Activated CD8-positive, alpha-beta memory T cell treated with anti-CD3 and anti-CD28 coated beads for 36 hours (primary cell): ENCODE measurements around the gene TMEM92. TPM values are rescaled to one million over a fixed set of nuclear protein-coding genes. Genes with fewer than 3 reads are reported as not detected.
"Not testable (repeated sequence)": the region's sequence is repeated elsewhere in the genome, so short reads cannot be mapped to it uniquely, and the experiment has no call there.

ENCODE experiments used
- CTCF ChIA-PET: fragments of 350-600 bp; sonication (Branson Sonifier 250); formaldehyde crosslinking; loops from one replicate; lab custom pipeline; 2021; ENCODE audit warnings: antibody characterized with exemption; lab: Charles Lee
- POLR2A ChIA-PET: fragments of 350-600 bp; sonication (Branson Sonifier 250); formaldehyde crosslinking; loops from one replicate; lab custom pipeline; 2021; ENCODE audit warnings: antibody characterized with exemption; lab: Charles Lee
- total RNA-seq, 2 experiments: library from RNA; stranded (reverse); gene quantifications; one replicate each; pipeline ENCODE4 v1.2.3, GENCODE V29; 2021

The TMEM92 gene
- total RNA-seq, 2 experiments from 2014 or later: not detected

DNA sequence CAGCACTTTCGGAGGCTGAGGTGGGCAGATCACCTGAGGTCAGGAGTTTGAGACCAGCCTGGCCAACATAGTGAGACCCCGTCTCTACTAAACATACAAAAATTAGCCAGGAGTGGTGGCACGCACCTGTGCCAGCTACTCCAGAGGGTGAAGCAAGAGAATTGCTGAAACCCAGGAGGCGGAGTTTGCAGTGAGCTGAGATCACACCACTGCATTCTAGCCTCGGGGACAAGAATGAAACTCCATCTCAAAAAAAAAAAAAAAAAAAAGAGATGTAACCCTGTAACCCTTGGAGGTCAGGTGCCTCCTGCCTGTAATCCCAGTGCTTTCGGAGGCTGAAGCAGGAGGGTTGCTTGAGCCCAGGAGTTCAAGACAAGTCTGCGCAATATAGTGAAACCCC is 13.0 kb downstream of the TMEM92 start:
- CTCF ChIA-PET: interaction anchor here (1.2 to 2.1 kb wide), 4 partner anchors 10 to 118 kb away, joined by 3 to 6 read pairs (median 5); partner anchors contain the start of gene TMEM92
- POLR2A ChIA-PET: not testable (repeated sequence)

GRCh38 chr17:50288306-50288705 is 14.0 kb downstream of the TMEM92 start:
- CTCF ChIA-PET: interaction anchor here (1.1 to 7.8 kb wide), 6 partner anchors 9 to 119 kb away, joined by 3 to 59 read pairs (median 5); partner anchors contain the start of genes COL1A1 and TMEM92
- POLR2A ChIA-PET: no interaction called here

DNA sequence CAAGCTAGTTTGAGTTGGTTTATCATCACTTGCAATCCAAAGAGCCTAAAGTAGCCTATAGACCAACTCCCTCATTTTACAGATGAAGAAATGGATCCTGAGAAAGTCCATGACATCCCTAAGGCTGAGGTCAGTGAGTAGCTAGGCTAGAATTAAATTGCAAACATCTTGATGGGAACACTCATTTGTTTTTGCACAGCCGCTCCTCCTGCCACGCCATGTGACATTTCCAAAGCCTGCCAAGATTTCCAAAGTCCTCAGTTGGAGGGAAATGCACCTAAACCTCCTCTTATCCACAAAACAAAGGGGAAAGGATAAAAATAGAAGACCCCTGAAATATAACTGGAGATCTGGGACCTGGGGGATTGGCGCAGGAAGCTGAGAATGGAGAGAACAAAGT is 15.0 kb downstream of the TMEM92 start:
- ChIA-PET CTCF (interaction anchor here (1.1 to 7.8 kb wide), 5 partner anchors 14 to 91 kb away, joined by 3 to 59 read pairs (median 5); partner anchors contain the start of genes COL1A1 and TMEM92), POLR2A (interaction anchor here (0.5 kb wide), 1 partner anchor 158 kb away, joined by 5 read pairs; no protein-coding TSS in a partner anchor)

DNA sequence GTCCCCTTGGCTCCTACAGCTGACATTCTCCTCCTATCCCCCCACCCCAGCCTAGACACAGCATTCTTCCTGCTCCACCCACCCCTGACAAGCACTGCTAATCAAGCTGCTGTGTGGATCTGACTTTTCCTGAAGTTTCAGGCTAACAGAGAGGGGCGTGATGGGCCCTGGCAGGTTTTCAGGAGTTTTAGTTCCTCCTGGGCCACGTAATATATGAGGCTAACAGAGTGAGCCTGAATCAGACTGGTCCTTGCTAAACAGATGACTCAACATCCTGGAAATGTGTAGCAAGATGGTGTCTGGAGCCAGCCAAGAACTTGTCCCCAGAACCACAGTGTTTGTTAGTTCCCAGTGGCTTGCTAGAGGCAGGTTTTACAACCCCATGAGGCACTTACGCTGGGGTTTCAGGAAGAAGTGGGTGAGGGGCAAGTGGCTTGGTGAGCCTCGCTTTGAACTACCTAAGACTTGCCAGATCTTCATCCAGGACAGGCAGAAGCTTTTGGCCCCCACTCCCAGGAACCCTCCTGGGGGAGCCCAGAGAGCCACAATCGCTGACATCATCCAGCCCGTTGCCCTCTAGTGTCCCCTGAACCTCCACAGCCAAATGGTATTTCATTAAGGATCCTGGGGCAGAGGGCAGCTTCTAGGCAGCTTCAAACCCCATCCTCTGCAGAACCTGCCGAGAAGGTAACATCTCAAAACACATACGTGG is 15.9 kb downstream of the TMEM92 start:
- CTCF ChIA-PET: interaction anchor here (0.8 to 7.8 kb wide), 5 partner anchors 12 to 92 kb away, joined by 3 to 59 read pairs (median 4); partner anchors contain the start of gene COL1A1
- POLR2A ChIA-PET: interaction anchor here (0.6 kb wide), 1 partner anchor 71 kb away, joined by 3 read pairs; no protein-coding TSS in a partner anchor

- POLR2A ChIA-PET: no interaction called here
- CTCF ChIA-PET: interaction anchor here (0.7 to 7.8 kb wide), 3 partner anchors 19 to 138 kb away, joined by 3 to 59 read pairs (median 5); partner anchors contain the start of gene COL1A1
Observed at GRCh38 chr17:50290933-50291332, 16.7 kb downstream of the TMEM92 start.

DNA sequence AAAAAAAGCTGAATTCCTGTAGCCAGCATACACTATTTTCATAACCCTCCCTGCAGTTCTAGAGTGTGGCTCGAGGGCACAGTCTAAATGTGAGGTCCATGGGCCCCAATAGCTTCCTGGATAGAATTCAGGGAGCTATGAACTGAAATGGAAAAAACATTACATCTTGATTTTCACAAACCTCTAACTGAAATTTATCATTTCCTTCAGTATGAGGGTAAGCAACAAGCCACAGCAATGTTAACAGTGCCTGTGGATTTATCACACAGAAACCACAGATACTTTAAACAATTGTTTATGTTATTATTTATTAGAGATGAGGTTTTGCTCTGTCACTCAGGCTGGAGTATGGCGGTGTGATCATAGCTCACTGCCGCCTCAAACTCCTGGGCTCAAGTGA is 18.2 kb downstream of the TMEM92 start:
- ChIA-PET CTCF (interaction anchor here (1.1 to 7.8 kb wide), 3 partner anchors 91 to 175 kb away, joined by 4 to 59 read pairs (median 4); partner anchors contain the start of gene COL1A1), POLR2A (no interaction called here)

GRCh38 chr17:50295021-50295420 is 20.8 kb downstream of the TMEM92 start:
- CTCF ChIA-PET: interaction anchor here (1.9 to 7.8 kb wide), 3 partner anchors 14 to 93 kb away, joined by 4 to 59 read pairs (median 40); partner anchors contain the start of genes COL1A1 and TMEM92
- POLR2A ChIA-PET: no interaction called here

- CTCF ChIA-PET: interaction anchor here (0.7 to 5.4 kb wide), 23 partner anchors 9 to 236 kb away, joined by 3 to 74 read pairs (median 4); partner anchors contain the start of genes COL1A1 and TMEM92
- POLR2A ChIA-PET: no interaction called here
Observed at GRCh38 chr17:50297407-50297865, 23.2 kb downstream of the TMEM92 start.

GRCh38 chr17:50298018-50298417 is 23.8 kb downstream of the TMEM92 start:
- ChIA-PET CTCF (interaction anchor here (0.7 to 5.4 kb wide), 22 partner anchors 9 to 236 kb away, joined by 3 to 74 read pairs (median 4); partner anchors contain the start of genes COL1A1 and TMEM92), POLR2A (no interaction called here)

DNA sequence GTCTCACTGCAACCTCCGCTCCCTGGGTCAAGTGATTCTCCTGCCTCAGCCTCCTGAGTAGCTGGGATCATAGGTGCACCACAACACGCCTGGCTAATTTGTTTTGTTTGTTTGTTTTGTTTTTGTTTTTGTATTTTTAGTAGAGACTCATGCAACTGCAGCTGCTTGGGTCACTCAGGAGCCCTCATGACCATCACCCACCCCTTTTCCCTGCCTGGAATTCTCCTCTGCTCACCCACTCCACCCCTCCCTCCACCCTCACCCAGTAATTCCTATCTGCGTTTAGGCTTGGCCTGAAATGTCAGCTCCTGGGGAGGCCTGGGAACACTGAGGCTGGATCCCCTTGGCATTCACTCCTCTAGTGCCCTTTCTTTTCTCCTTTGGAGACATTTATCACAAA is 25.5 kb downstream of the TMEM92 start:
- CTCF ChIA-PET: interaction anchor here (0.6 to 5.4 kb wide), 5 partner anchors 33 to 427 kb away, joined by 3 to 74 read pairs (median 4); partner anchors contain the start of gene COL1A1
- POLR2A ChIA-PET: no interaction called here

DNA sequence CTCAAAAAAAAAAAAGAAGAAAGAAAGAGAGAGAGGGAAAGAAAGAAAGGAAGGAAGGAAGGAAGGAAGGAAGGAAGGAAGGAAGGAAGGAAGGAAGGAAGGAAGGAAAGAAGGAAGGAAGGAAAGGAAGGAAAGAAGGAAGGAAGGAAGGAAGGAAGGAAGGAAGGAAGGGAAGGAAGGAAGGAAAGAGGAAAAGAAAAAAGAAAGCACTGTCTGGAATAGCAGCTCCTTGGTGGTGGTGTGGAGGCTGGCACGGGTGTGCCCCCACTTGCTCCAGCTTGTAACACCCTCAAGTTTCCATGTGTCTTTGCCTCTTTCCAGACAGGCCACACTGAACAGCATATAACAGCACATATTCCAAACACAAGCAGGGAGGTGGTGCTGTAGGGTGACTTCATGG is 26.6 kb downstream of the TMEM92 start:
- POLR2A ChIA-PET: not testable (repeated sequence)
- CTCF ChIA-PET: interaction anchor here (1.2 to 5.4 kb wide), 3 partner anchors 89 to 131 kb away, joined by 3 to 74 read pairs (median 3); partner anchors contain the start of gene COL1A1

- ChIA-PET POLR2A (no interaction called here), CTCF (interaction anchor here (0.7 to 1.6 kb wide), 4 partner anchors 12 to 155 kb away, joined by 3 to 5 read pairs (median 3); partner anchors contain the start of gene COL1A1)
Observed at GRCh38 chr17:50301891-50302584, 27.8 kb downstream of the TMEM92 start.

DNA sequence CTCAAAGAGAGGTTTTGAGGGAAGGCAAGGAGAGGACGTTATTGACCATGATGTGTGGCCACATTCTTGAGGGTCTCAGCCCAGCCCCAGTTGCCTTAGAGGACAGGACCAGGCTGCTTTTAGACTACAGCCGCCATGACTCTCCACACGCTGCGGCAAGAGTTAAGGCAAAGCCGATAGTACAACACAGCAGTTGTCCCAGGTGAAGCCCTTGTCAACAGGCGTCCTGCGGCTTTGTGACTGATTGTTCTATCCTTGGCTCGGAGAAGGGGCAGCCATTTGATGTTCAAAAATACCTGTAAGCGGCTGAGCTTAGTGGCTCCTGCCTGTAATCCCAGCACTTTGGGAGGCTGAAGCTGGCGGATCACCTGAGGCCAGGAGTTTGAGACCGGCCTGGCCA is 28.8 kb downstream of the TMEM92 start:
- POLR2A ChIA-PET: no interaction called here

GRCh38 chr17:50303596-50303995 is 29.3 kb downstream of the TMEM92 start:
- ChIA-PET CTCF (interaction anchor here (1.3 kb wide), 1 partner anchor 14 kb away, joined by 3 read pairs; no protein-coding TSS in a partner anchor), POLR2A (no interaction called here)

More for the DNA sequence above, 28.8 kb downstream of the TMEM92 start:
- CTCF ChIA-PET: interaction anchor here (1.0 to 1.6 kb wide), 2 partner anchors 13 to 102 kb away, joined by 3 to 5 read pairs; partner anchors contain the start of gene COL1A1

DNA sequence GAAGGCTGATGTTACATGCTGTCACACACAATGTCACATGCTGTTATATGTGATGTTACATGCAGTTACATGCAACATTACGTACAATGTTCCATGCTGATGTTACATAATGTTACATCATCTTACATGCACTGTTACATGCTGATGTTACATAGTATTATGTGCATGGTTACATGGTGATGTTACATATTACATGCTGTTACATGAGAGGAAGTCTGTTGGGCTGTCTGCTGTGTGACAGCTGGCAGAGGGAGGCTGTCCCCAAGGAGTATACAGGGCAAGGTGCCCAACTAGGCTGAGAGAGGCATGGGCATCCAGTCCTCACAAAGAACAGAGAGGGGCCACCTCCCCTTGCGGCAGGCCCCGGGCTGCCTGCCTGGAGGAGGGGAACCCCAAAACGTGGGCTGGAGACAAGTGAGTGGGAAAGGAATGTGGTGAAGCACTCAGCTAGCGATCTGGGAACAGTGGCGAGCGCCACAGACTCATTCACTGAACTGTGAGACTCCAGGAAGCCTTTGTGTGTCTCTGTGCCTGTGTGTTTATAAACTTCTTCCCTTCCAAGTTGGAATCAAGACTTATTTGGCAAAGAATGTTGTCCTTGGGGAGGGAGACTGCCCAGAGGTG is 30.6 kb downstream of the TMEM92 start:
- ChIA-PET CTCF (interaction anchor here (1.3 kb wide), 1 partner anchor 12 kb away, joined by 3 read pairs; no protein-coding TSS in a partner anchor), POLR2A (no interaction called here)

GRCh38 chr17:50307654-50308053 is 33.4 kb downstream of the TMEM92 start:
- ChIA-PET POLR2A (no interaction called here), CTCF (interaction anchor here (2.2 kb wide), 2 partner anchors 10 to 107 kb away, joined by 8 to 10 read pairs; partner anchors contain the start of gene COL1A1)

- CTCF ChIA-PET: interaction anchor here (0.8 to 1.1 kb wide), 4 partner anchors 11 to 107 kb away, joined by 3 to 4 read pairs (median 4); partner anchors contain the start of gene COL1A1
Observed at GRCh38 chr17:50308666-50309065, 34.4 kb downstream of the TMEM92 start.

More at GRCh38 chr17:50308666-50309065, 34.4 kb downstream of the TMEM92 start:
- POLR2A ChIA-PET: no interaction called here
